Measurements from ENCODE around the gene TSPAN9. TPM values are rescaled to one million over a fixed set of nuclear protein-coding genes. Genes with fewer than 3 reads are reported as not detected.

Gene TSPAN9
- total RNA-seq, 1 donor from 2014 or later: 7.8 TPM

DNA sequence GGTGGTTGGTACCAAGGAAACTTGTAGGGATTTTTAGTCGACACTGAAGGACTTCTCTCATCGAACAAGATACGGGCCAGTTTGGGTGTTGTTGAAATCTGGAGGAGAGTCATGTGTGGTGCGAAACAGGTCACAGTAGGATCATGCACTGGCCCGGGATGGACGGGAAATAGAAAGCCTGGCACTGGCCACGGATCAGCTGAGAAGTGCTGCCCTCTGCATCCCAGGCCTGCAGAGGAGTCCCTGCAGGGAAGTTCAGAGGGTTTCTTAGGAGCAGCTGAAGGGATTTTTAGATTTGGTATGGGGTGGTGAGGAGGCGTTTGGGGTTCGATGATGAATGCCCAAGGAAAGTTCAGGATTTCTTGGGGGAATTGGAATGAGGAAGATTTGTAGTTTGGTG, 63.1 kb downstream of the TSPAN9 start:
- DNase-seq (ENCODE audit: low spot score): no peak
- H3K4me1 ChIP-seq: peaks cover 26% of the 10 kb centered on the region
- peak overlapping the region; percentile 23 for H3K27ac Mint-ChIP-seq

DNA sequence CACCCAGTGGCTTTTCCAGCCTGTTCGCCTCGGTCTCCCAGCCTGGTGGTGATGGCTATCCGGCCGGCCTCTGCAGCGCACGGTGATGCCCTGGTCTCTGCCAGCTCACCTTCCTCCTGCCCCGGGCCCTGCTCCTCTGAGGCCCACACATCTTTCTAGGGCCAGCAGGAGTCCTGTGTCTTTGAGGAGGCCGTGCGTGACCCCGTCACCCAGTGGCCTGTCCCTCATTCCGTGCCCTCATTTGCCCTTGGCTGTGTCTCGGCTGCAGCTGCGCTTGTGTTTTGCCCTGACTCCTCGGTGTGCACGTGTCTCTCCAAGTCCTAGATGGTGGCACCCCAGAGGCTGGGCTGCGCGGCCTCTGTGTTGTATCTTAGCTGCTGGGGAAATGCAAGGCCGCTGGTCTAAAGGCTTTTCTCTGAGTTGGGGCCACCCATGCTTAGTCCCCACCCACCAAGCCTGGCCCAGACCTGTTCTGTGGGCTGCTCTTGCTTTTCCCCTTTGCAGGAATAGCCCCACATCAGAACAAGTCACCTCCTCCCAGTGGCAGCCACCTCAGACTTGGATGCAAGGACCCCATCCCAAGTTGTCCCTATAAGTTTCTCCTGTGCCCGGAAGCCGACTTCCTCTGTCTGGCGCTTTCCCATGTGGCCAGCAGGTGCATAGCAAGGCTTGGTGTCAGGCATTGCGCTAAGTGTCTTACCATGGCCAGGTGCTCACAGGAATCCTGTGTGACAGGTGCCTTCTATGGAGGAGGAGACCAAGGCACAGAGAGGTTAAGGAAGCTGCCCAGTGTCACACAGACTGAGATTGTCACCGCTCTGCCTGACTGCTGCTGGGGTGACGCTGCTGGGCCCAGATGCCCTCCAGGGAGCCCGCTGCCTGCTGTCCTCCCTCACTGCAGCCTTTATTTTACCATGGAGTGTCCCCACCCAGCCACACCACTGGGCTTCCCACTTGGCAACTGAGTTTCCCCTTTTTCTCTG, 64.5 kb downstream of the TSPAN9 start:
- no peaks in the 10 kb centered on the region for H3K36me3 ChIP-seq
- H3K27me3 Mint-ChIP-seq (ENCODE audit: insufficient read depth, low read depth): peaks cover 7% of the 10 kb centered on the region
- no peaks in the 10 kb centered on the region for H3K36me3 Mint-ChIP-seq
- H3K4me2 ChIP-seq: no peak overlapping the region
- H4K20me1 ChIP-seq (ENCODE audit: low read depth): peaks cover 37% of the 10 kb centered on the region
- peaks cover 2% of the 10 kb centered on the region for H3F3A ChIP-seq (ENCODE audit: low read depth)
- DNase-seq (ENCODE audit: low spot score): no peak
- peaks cover 3% of the 10 kb centered on the region for H3K9me3 Mint-ChIP-seq
- H3K27ac ChIP-seq: no peak overlapping the region
- no peak overlapping the region for H3K4me3 Mint-ChIP-seq
- H3K4me1 Mint-ChIP-seq: peaks cover 36% of the 10 kb centered on the region
- H3K4me1 ChIP-seq: peaks cover 26% of the 10 kb centered on the region
- peak overlapping the region; percentile 29 for H3K27ac Mint-ChIP-seq
- no peak overlapping the region for H3K9ac ChIP-seq
- H3K4me3 ChIP-seq: no peak overlapping the region
- no peaks in the 10 kb centered on the region for H3K9me3 ChIP-seq (ENCODE audit: low read depth)
- no peaks in the 10 kb centered on the region for H3K79me2 ChIP-seq (ENCODE audit: low read depth)
- H3K27me3 ChIP-seq: no peaks in the 10 kb centered on the region
- H2AFZ ChIP-seq (replicated peaks): no peak overlapping the region
- no peak for TF ChIP-seq EZH2phosphoT487 (IDR thresholded peaks at IDR 0.05)
- TF ChIP-seq, protein P1, sequence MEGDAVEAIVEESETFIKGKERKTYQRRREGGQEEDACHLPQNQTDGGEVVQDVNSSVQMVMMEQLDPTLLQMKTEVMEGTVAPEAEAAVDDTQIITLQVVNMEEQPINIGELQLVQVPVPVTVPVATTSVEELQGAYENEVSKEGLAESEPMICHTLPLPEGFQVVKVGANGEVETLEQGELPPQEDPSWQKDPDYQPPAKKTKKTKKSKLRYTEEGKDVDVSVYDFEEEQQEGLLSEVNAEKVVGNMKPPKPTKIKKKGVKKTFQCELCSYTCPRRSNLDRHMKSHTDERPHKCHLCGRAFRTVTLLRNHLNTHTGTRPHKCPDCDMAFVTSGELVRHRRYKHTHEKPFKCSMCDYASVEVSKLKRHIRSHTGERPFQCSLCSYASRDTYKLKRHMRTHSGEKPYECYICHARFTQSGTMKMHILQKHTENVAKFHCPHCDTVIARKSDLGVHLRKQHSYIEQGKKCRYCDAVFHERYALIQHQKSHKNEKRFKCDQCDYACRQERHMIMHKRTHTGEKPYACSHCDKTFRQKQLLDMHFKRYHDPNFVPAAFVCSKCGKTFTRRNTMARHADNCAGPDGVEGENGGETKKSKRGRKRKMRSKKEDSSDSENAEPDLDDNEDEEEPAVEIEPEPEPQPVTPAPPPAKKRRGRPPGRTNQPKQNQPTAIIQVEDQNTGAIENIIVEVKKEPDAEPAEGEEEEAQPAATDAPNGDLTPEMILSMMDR (IDR thresholded peaks at IDR 0.05): peak; percentile 9

More for the DNA sequence above, 63.1 kb downstream of the TSPAN9 start:
- H3K9ac ChIP-seq: no peak overlapping the region
- Mint-ChIP-seq H3K9me3 (peaks cover 3% of the 10 kb centered on the region), H3K36me3 (no peaks in the 10 kb centered on the region), H3K4me1 (peaks cover 44% of the 10 kb centered on the region), H3K4me3 (no peak overlapping the region), H3K27me3 (ENCODE audit: insufficient read depth, low read depth) (peaks cover 8% of the 10 kb centered on the region)
- no peak overlapping the region for H3K4me3 ChIP-seq
- H4K20me1 ChIP-seq (ENCODE audit: low read depth): peaks cover 37% of the 10 kb centered on the region
- no peak for TF ChIP-seq EZH2 (IDR thresholded peaks at IDR 0.05)
- no peak for TF ChIP-seq EZH2phosphoT487 (IDR thresholded peaks at IDR 0.05)
- TF ChIP-seq, protein P1 (IDR thresholded peaks at IDR 0.05): no peak
- no peaks in the 10 kb centered on the region for H3K79me2 ChIP-seq (ENCODE audit: low read depth)
- H3K9me3 ChIP-seq (ENCODE audit: low read depth): no peaks in the 10 kb centered on the region
- H2AFZ ChIP-seq (replicated peaks): no peak overlapping the region
- H3K27me3 ChIP-seq: no peaks in the 10 kb centered on the region
- no peak overlapping the region for H3K4me2 ChIP-seq
- no peaks in the 10 kb centered on the region for H3K36me3 ChIP-seq
- H3K27ac ChIP-seq: no peak overlapping the region
- H3F3A ChIP-seq (ENCODE audit: low read depth): peaks cover 2% of the 10 kb centered on the region

DNA sequence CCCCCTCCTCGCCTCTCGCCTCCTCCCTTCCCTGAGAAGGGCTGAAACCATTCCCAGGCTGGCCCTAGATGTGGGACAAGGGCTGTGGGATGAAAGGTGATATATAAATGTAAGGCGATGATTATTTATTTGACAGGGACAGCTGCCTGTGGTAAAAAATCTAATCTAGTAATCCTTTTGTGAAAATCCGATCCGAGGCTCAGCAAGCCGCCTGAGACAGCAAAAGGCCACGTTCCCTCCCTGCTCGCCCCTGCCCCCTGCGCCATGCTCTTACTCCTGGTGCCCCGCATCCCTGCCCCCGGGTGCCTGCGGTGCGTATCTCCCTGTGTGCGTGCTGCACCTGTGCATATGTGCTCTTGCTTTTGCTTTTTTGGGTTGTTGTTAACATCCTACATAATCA, 65.2 kb downstream of the TSPAN9 start:
- no peak overlapping the region for H3K4me2 ChIP-seq
- no peak overlapping the region for H3K9ac ChIP-seq
- TF ChIP-seq, protein P1 (IDR thresholded peaks at IDR 0.05): no peak
- TF ChIP-seq EZH2 (IDR thresholded peaks at IDR 0.05): no peak
- Mint-ChIP-seq H3K36me3 (no peaks in the 10 kb centered on the region), H3K4me1 (peaks cover 33% of the 10 kb centered on the region), H3K27ac (peak overlapping the region; percentile 47), H3K9me3 (peaks cover 3% of the 10 kb centered on the region), H3K27me3 (ENCODE audit: insufficient read depth, low read depth) (peaks cover 7% of the 10 kb centered on the region), H3K4me3 (no peak overlapping the region)
- no peak overlapping the region for H3K27ac ChIP-seq
- peaks cover 2% of the 10 kb centered on the region for H3F3A ChIP-seq (ENCODE audit: low read depth)
- H3K4me3 ChIP-seq: no peak overlapping the region
- no peaks in the 10 kb centered on the region for H3K79me2 ChIP-seq (ENCODE audit: low read depth)
- no peak for DNase-seq (ENCODE audit: low spot score)
- no peaks in the 10 kb centered on the region for H3K27me3 ChIP-seq
- no peaks in the 10 kb centered on the region for H3K9me3 ChIP-seq (ENCODE audit: low read depth)
- no peaks in the 10 kb centered on the region for H3K36me3 ChIP-seq
- H4K20me1 ChIP-seq (ENCODE audit: low read depth): peaks cover 30% of the 10 kb centered on the region
- H2AFZ ChIP-seq (replicated peaks): no peak overlapping the region
- peaks cover 21% of the 10 kb centered on the region for H3K4me1 ChIP-seq
